Activated CD4-positive, alpha-beta T cell treated with anti-CD3 and anti-CD28 coated beads, Interleukin-2, amount 50 U/mL, for 16 hours (primary cell): ENCODE data around the gene CXCL10.

Experiments used
- DNase-seq: peaks from one replicate; pipeline ENCODE4 v3.0.0-alpha.2; 2020

Gene CXCL10

DNA sequence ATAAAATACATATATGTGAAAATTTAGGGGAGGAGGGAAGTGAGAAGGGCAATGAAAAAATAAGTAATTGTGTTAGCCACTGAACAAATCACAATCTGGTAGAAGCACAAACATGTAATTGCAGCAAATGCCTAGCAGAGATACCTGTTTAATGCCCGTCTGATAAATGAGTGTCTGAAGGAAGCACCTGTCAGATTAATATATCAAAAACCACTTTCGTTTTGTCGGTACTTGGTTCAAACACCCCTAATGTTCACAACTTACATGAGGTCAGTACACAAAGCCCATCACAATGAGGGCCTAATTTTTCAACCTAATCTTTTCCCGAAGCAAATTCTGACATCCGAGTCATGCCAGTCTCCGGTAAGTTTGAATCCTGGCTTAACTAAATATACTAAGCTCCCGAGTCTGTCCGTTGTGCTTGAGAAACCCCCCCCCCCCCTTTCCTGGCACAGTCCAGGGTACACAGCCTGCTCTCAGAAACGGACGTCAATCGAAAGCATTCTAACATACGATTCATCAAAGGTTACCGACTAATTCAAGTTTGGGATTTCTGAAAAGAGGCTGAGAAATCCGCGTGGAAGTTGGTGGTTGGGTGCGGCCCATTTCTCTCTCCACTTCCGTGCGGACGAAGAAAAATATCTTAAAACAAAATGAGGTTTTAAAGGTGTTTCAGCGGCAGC is 33.3 kb downstream of the CXCL10 start:
- no peak for DNase-seq

DNA sequence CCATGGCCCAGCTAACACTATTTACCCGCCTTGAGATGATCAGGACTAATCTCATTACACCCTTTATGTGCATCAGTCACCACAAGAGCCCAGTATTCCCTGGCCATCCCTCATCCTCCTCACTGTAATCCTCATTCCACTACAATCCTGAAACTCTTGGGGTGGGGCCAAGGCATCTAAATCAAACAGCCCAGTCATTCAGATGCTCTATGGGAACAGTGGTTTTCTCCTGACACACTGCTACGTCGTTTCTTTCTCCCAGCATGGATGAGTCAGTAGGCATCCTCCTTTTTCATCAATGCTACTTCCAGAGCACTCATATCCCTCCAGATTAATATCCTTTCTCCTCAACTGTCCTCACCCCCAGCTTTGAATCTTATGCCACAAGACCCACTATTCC is 38.2 kb downstream of the CXCL10 start:
- DNase-seq: no peak

DNA sequence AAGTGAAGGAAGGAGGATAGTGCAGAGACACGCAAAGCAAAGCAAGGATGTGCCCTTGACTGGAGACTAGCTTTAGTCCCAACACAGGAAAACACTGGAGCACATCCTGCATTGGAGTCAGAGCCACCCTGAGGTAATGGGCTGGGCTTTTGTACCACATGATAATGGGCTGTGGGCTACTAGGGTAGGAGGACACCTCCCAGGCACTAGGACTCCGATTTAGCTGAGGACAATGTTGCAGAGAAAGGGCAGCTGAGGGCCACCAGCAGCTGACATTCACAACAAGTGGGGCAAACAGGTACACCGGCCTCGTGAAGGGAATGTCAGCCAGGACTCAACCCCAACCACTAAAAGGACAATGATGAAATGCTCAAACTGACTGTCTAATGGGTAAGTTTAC is 42.7 kb downstream of the CXCL10 start:
- no peak for DNase-seq

DNA sequence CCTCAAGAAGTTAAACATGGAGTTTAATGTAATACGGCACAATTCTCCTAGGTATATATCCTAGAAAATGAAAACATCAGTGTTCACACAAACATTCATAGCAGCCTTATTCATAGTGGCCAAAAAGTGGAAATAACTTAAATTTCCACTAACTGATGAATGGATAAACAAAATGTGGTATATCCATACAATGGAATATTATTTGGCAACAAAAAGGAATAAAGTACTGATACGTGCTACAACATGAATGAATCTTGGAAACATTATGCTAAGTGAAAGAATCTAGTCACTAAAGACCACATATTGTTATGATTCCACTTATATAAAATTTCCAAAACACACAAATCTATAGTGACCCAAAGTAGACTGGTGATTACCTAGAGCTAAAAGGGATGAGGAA is 47.1 kb downstream of the CXCL10 start:
- no peak for DNase-seq

DNA sequence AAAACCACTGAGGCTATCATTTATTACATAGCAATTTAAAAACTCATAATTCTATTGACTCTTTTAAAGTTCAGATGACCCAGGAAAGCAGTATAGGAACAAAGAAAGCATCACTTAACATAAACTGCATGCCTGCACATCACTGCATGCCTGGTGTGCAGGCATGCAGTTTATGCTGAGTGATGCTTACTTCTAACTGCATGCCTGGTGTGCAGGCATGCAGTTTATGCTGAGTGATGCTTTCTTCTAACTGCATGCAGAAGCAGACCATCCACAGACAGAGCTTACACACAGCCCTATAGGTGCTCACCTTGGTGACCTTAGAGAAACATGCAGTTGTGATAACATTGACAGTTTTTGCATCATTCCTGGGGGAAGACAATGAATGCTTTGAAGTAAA is 49.5 kb downstream of the CXCL10 start:
- DNase-seq: no peak
